Measurements from ENCODE around the gene CACNA1E.

Gene CACNA1E

DNA sequence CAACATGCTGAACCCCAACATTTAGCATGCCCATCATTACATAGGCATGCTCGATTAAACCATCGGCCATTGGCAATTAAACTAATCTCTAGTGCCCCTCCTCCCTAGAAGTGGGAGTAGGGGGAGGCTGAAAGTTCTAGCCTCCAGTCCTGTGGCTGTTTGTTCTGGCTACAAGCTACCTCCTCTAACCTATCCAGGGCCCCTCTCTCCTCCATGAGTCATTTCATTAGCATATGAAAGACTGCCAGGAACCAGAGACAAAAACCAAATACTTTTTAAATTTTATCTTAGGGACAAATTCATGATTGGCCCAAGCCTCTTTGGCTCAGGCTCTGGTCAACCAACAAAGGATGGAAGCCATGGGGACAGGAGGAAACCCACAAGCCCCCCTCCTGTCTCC is 231.1 kb downstream of the CACNA1E start:
- DNase-seq, result no peak

DNA sequence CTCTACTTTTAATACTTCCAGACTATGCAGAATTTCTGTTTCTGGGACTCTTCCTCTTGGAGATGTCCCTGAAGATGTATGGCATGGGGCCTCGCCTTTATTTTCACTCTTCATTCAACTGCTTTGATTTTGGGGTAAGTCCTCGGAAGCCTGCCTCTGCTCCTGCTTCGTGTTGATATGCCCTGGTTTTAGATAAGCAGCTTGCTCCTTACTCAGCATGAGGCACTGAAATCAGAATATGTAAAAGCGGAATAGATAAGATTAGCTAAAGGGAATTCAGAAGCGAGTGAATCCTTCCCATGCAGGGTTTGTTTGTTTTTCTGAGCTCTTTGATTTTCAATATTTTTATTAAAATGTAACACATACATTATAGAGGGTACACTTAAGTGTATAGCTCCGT is 234.7 kb downstream of the CACNA1E start:
- no peak for DNase-seq

- DNase-seq, result no peak
These were observed 243.1 kb downstream of the CACNA1E start for GRCh38 chr1:181726320-181727012.

DNA sequence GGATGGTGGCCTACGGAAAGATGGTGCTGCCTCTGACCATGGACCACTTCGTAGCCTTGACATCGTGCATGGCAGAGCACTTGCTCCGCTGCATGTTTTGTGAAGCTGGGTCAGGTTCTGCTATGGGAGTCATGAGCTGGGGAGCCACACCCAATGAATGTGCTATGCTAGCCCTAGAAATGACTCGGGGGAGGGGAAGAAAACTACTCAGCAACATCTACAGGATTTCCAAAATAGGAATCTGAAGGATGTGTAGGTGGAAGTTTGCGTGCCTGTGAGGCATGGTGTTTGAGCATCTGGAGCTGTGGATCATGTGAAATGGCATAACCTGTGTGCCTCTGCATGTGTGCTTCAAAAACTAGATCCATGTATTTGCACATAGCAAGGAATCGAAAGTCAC is 247.3 kb downstream of the CACNA1E start:
- DNase-seq, result no peak

DNA sequence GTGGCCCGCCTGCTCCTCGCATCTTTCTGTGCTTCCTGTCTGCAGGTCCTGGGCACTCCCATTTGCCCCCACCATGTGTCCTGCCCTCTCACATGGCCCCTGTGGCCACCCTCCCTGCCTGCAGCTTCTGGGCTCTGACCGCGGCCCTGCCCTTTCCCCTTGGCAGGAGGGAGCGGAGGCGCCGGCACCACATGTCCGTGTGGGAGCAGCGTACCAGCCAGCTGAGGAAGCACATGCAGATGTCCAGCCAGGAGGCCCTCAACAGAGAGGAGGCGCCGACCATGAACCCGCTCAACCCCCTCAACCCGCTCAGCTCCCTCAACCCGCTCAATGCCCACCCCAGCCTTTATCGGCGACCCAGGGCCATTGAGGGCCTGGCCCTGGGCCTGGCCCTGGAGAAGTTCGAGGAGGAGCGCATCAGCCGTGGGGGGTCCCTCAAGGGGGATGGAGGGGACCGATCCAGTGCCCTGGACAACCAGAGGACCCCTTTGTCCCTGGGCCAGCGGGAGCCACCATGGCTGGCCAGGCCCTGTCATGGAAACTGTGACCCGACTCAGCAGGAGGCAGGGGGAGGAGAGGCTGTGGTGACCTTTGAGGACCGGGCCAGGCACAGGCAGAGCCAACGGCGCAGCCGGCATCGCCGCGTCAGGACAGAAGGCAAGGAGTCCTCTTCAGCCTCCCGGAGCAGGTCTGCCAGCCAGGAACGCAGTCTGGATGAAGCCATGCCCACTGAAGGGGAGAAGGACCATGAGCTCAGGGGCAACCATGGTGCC is 249.1 kb downstream of the CACNA1E start:
- no peak for DNase-seq

GRCh38 chr1:181733486-181733885 is 250.2 kb downstream of the CACNA1E start:
- no peak for DNase-seq

GRCh38 chr1:181737056-181737455 is 253.7 kb downstream of the CACNA1E start:
- DNase-seq, result no peak

DNA sequence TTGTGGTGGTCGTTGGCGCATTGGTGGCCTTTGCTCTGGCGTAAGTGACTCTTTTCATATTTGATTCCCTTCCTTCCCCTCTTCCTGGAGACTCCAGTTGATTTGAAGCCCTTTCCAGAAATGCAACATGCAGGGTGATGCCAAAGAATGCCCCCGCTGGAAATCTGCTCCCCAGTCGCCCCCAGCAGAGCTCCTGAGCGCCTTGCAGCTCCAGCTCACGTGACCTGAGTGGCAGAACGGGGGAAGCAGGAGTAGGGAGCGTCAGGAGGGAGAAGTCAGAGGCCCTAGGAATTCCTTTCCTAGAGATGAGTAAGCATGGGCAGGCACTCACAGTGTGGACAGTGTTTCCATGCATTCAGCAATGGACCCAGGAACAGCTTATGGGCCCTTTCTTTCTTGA is 255.9 kb downstream of the CACNA1E start:
- DNase-seq, result no peak

DNA sequence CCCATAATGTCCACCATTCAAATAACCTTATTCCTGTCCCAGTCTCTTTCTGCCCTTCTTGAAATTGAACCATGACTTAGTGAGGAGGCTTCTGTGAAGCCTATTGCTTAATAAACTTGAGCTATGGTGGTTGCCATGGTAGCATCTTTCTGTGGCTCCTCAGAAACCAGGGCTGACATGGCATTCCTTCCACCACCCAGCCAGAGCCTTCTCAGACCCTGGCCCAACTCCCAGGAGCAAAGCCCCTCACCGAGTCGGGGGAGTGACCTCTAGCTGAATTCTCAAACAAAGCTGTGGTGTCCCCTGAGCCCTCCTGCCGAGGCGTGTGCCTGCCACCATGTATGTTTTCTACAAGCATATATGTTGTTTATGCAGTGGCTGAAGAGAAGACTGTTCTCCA is 259.1 kb downstream of the CACNA1E start:
- no peak for DNase-seq

DNA sequence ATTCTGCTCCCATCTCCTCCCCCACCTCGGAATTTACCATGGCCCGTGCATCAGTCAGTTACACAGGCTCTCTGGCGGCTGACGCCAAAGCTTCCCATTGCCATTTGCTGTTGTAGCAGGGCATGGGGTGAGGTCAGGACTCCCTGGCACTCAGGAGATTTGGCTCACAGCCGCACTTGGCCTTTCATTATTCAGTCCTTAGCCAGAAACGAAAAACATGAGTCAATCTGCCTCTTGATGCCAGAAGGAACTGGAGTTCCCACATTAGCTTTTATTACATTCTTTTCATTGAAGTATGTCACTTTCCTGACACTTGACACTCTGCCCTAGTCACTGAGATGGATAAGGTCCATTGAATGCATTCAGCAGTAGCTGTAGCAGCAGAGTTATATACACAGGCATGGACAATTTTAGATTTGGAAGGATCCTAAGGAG is 260.6 kb downstream of the CACNA1E start:
- DNase-seq, result no peak

- no peak for DNase-seq
These were observed 262.9 kb downstream of the CACNA1E start for GRCh38 chr1:181746224-181746623.

- DNase-seq, result no peak
These were observed 264.7 kb downstream of the CACNA1E start for GRCh38 chr1:181748013-181748412.

DNA sequence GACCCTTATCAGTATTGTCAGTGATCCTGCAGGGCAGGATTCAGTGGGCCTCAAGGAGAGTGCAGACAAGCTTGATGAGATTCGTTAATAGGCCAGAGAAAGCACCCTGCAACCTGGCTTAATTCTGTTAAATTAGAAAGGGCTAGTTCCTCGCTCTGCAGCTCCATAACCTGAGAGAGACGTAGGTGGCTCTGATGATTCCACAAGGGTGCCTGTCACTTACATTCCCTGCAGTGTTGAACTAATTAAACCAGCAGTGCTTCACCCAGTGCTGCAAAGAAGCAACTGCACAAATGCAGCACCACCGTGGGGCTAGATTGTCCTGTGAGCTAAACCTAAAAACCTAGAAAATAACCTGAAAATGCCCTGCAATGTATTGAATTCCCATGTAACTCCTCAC is 270.8 kb downstream of the CACNA1E start:
- DNase-seq, result no peak

DNA sequence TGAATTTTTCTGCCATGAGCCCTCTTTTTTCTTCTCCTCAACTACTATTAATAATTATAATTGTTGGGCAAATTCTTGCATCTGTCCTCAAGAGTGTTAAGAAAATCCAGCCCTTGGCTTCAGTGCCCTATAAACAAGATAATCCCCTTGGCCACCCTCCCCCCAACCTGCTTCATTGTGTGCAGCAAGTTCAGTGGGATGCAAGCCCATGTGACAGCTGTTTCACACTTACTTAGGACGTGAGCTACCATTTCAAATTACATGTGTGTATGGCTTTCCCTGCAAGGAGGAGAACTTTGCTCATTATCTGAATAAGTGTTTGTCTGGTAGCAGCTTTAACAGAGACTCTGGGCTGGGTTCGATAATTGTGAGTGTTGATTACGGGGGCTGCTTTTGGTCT is 276.2 kb downstream of the CACNA1E start:
- no peak for DNase-seq

DNA sequence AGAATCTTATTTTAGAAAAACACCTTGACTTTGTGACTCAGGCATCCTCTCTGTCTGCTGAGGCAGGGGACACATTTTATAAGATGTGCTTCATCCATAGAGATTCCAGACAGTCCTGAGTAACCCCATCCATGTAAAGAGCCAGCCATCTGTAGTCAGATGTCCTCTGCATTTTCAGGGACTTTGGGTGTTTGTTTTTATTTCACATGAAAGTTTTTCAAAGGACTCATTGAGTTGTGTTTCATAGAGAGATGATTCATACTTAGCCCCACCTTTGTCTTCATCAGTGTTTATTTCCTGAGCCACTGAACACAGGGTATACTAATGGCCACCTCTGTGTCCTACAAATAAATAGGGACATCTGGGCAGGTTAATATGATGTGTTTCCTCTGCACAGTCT is 280.4 kb downstream of the CACNA1E start:
- no peak for DNase-seq

GRCh38 chr1:181765451-181766026 is 282.2 kb downstream of the CACNA1E start:
- no peak for DNase-seq

DNA sequence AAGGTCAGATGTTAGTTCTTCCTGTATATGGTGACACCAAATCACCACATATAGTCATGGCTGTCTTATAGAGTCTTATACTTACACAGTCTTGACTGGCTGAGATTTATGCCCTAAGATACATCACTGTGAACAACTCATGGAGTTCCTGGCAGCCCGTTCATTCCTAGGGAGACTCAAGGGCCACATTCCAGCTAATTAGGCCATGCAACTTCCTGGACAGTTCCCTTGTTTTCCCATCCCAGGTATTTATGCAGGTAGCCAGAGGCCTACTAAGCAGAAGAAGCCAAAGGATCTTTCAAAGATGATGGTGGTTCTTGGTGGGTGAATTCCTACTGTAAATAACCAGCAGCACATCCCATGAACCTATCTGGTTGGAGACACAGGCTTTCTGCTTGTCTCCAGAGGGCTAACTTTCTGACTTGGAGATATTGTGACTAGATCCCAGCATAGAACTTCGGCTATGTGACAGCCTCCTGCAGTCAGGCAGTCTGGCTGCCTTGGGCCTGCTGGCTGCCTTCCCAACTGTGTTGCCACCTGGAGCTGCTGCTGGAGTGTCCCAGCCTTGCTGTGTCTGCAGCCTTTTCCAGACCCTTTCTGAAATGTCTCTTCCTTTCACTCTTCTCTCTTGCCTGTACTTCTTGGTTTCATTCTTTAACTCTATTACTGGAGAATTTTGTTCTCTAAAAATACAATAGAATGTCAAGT is 283.8 kb downstream of the CACNA1E start:
- no peak for DNase-seq

- DNase-seq, result no peak
These were observed 285.1 kb downstream of the CACNA1E start for GRCh38 chr1:181768211-181768929.

DNA sequence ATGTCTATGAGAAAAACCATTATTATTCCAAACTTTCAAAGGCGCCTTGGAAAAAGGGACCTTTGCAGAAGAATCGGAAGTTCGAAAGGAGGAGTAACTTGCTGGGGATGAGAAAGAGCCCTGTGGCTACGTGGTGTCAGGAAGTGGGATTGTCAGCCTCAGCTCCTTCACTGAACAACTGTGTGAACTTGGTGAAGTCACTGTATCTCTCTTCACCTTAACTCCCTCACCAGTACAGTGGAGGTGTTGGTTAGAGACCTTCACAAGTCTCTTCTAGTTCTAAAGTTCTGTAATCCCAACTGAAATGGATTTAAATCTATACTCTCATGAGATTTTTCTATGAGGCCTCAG is 285.6 kb downstream of the CACNA1E start:
- no peak for DNase-seq

DNA sequence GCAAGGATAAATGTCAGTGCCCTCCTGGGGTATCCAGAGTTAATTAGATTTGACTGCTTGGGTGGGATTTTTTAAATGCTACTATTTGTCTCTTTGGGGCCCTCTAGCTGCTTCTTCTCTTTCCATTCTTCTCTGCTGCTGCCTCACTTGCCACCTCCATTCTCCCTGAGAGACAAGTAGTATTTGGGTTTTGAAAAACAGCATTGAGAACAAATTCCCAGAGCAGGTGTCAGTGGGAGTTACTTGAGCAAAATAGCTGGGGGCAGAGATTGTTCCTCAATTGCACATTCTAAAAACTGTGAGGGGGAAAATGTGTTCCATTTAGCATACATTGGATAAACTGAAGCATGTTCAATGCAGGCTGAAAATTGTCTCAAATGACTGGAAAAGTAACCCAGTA is 286.5 kb downstream of the CACNA1E start:
- no peak for DNase-seq

GRCh38 chr1:181772714-181773113 is 289.4 kb downstream of the CACNA1E start:
- DNase-seq, result no peak

- DNase-seq, result no peak
These were observed 292.7 kb downstream of the CACNA1E start for GRCh38 chr1:181776044-181776443.

DNA sequence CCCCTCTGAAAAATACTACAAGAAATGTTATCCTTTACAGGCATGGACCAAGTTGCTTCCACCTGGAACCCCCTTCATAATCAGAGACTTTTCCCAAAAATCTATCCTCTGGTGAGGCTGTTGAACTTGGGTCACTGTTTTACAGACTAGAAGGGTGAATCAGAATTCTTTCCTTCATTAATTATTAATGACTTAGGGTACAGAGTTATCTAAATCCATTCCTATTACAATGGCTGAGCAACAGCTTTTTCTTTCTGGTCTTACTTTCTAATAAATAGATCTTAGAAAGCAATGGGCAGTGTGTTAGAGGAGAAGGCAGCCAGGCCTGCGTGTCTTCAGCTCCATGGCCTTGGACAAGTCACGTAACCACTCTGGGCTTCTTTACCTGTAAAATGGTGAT is 294.0 kb downstream of the CACNA1E start:
- DNase-seq, result no peak

Data from suppressor macrophage treated with lipopolysaccharide for 1 hour (primary cell).